Testis (tissue), 2 donors: ENCODE results near the gene CPE.

Experiments used
- CTCF ChIP-seq, 3 experiments: fragments of 450-650 bp in 2 of 3; fragments of 200-600 bp in 1 of 3; sonication (generic) in 1 of 3; IDR thresholded peaks; one replicate each; pipeline ENCODE4 v1.5.1; 2016 to 2019; ENCODE audit warnings: antibody characterized with exemption in 3 of 3, mild to moderate bottlenecking in 2 of 3, moderate library complexity in 1 of 3
- POLR2A ChIP-seq: fragments of 450-650 bp; IDR thresholded peaks from one replicate; pipeline ENCODE4 v1.6.1; 2017; ENCODE audit warnings: antibody characterized with exemption, mild to moderate bottlenecking, moderate library complexity

- TF ChIP-seq CTCF (IDR thresholded peaks at IDR 0.05) = no peak
- no peak for TF ChIP-seq POLR2A
These were observed 135.9 kb downstream of the CPE start for GRCh38 chr4:165514739-165515138.
